Stimulated activated CD4-positive, alpha-beta T cell treated with anti-CD3 and anti-CD28 coated beads, Interleukin-4, amount 100 ng/mL, for 24 hours (primary cell): ENCODE data around the gene SERGEF.

Experiments
- DNase-seq: peaks from one replicate; pipeline ENCODE4 v3.0.0-alpha.2; 2020

Gene SERGEF

GRCh38 chr11:17766073-17766359 is 246.8 kb downstream of the SERGEF start:
- no peak for DNase-seq

DNA sequence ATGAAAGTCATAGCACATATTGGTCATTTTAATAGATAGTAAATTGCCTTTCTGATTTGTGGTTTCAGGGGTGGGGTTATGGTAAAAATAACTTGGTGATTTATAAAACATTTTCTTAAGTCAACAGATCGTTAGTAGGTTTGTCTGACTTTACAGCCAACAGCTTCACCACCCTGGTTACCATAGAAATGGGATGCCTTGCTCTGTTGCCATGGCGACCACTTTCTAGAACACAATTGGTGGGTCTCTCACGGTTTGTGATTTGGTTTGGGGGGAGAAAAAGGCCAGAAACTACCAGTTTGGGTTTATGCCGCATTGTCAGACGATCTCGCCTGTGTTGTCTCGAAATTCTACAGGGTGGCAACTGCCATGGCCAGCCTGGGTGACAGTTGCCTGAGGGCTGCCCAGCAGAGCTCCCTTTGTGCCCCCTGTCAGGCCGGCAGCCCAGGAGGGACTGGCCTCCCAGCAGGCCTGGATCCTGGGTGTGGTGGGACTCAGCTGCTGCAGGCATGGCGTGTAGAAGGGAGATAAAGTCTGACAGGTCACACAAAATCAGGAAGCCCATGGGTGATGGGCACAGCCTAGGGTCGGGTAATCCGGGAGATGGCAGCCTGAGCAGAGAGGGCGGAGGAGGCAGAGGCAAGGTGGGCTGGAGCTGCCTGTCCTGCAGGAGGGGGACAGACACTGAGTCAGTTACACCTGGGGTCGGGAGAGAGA is 247.3 kb downstream of the SERGEF start:
- DNase-seq, result no peak

GRCh38 chr11:17764446-17765218 is 248.2 kb downstream of the SERGEF start:
- DNase-seq, result no peak

GRCh38 chr11:17763703-17764102 is 249.1 kb downstream of the SERGEF start:
- DNase-seq, result no peak

DNA sequence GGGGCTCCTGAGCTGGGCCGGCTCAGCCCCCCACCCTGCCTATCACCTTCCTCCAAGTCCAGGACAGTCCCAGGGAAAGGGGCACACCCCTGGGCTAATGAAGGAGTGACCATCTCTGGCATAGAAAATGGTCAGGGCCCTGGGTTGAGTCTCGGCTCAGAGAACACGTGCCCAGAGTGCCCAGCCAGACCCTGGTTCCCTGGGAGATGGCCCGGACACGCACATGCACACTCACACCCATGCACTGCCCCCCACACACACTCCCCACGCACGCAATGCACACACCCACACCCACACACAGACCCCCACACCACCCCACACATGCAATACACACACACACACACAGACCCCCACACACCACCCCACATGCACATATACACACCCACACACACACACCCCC is 249.6 kb downstream of the SERGEF start:
- no peak for DNase-seq

DNA sequence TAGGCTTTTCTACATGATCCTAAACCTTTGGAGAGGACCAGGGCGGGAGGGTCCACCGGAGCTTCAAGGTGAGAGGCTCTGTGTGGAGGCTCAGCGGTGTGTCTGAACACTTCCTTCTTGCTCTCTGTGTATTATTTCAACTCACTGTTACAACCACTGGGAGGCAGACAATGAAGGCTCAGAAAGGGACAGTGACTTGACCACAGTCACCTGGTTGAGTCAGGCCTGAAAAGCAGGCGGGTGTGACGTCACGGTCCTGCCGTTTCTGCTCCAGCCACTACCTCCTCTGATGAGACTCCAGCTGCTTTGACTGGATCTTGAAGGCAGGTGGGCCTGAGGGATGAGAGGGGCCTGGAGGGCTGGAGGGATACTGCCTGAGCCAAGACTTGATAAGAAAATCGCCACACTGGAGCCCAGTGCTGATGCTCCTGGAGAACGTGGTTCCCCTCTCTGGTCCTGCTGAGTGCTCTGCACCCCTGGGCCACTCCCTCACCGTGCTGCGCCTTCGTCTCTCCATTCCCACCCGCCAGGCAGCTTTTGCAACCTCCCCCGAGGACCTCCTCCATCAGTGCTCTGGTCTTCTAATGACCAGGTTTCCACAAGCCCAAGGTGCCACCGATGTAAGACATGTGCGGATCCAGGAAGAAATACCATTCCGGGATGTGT is 250.4 kb downstream of the SERGEF start:
- DNase-seq, result no peak

GRCh38 chr11:17760102-17761029 is 252.5 kb downstream of the SERGEF start:
- no peak for DNase-seq

GRCh38 chr11:17755891-17756290 is 257.0 kb downstream of the SERGEF start:
- DNase-seq, result no peak

GRCh38 chr11:17753641-17754040 is 259.2 kb downstream of the SERGEF start:
- DNase-seq, result no peak

DNA sequence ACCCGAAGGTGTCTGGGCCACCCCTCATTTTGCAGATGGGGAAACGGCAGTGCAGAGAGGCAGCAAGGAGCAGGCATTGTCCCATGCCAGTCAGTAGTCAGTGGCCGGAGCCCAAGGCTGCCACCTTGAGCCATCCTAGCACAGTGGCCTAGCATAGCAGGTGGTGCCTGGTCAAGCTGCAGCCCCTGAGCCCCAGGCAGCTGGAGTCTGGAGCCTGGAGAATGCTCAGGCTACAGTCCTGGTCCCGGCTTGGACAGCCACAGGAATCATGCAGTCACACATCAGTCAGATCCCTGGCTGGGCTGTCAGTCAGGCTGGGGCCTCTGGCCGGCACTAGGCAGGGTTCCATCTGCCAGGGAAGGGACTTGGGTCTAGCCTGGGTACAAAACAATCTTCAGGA is 259.7 kb downstream of the SERGEF start:
- no peak for DNase-seq

- no peak for DNase-seq
These were observed 260.7 kb downstream of the SERGEF start for GRCh38 chr11:17752144-17752543.

DNA sequence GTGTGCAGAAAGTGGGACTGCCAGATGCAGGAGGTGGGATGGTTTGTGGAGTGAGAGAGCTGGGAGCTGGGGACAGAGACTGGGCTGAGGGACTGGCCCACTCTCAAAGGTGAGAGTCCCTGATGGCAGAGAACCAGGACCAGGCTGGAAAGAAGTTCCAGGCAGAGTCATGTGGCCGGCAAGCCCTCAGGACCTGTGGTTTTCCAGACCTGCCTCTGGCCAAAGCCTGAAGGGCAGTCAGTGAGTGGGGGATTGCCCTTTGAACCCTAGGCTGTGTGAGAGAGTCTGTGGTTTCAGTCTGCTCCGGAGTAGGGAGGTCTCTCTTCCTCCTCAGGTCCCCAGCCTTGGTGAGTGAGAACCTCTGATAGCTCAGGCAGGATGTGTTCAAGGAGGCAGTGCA is 261.3 kb downstream of the SERGEF start:
- no peak for DNase-seq

DNA sequence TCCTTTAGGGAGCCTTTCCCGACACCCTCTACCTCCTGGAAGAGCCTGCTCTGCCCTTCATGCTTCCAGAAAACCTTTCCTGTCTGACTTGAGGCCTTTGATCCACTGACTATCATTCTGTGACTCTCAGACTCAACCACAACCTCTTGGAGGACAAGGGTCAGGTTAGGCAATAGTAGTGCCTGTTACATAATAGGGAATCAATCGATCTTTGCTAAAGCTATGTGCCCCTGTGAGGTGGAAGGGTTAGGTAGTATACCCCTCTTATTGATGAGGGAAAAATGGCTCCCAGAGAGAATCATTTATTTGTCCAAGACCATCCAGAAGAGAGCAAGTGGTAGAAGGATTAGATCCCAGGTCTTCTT is 262.1 kb downstream of the SERGEF start:
- DNase-seq, result no peak

- no peak for DNase-seq
These were observed 262.6 kb downstream of the SERGEF start for GRCh38 chr11:17750013-17750800.

DNA sequence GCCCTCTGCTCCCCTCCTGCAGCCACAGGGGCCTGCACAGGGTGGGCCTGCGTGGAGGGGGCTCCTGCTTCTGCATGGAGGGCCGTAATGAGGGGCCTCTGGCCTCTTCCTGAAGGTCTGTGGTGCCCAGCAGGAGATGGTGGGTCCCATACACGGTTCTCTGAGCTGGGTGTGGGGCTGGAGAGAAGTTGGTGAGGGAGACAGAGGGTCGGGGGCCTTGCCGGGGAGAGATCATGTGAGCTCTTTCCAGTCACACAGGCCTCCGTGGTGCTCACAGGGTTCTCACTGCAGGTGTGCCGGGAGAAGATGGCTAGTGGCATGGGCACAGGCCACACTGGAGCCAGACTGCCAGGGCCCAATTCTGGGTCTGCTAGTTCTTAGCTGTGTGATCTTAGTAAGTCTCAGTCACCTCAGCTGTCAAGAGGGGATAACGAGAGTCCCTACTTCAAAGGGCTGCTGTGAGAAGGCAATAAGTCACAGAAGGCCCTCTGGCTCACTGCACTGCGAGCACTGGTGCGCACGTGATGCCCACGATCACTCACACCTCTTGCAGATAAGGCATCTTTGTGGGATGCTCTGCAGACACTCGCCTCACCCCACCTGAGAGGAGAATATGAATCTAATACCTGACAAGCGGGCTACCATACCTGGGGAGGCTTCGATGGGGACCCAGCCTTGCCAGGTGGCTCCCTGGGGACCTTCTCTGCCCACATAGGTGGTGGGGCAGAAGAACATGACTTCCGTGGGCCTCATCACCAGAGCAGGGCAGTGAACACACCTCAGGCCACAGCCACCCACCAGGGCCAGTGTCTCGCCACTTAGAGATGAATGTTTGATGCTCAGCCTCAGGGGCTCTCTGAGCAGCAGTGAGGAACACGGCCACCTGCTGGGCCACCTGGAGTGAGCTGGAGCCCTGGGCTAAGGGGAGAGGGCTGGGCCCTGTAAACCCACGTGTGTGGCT is 263.8 kb downstream of the SERGEF start:
- DNase-seq, result no peak

- no peak for DNase-seq
These were observed 264.8 kb downstream of the SERGEF start for GRCh38 chr11:17748044-17748443.

- no peak for DNase-seq
These were observed 265.5 kb downstream of the SERGEF start for GRCh38 chr11:17747131-17747955.

DNA sequence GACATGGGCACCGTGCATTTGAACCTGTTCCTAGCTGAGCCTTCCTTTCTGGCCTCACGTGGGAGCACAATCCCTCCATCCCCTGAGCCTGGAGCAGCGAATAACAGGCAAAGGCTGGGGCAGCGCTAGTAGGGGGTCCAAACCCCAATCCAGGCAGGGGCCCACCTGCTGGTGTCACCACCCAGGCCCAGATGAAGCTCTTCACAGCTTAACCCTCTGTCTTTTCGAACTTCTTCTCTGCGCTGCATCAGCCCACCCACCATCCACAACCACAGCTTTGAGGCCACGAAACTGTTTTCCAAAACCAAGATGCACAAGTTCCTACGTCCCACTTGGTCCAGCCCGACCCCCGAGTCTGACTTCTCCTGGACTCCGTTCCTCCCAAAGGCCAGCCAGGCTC is 266.8 kb downstream of the SERGEF start:
- no peak for DNase-seq

GRCh38 chr11:17745023-17745772 is 267.6 kb downstream of the SERGEF start:
- no peak for DNase-seq
